Mesothelial cell of epicardium (in vitro differentiated cells): ENCODE data around the gene GPR84. TPM values are rescaled to one million over a fixed set of nuclear protein-coding genes. Genes with fewer than 3 reads are reported as not detected.

ENCODE experiments used
- DNase-seq, 2 experiments: peaks; one replicate each; pipeline ENCODE4 v3.0.0; 2021; ENCODE audit warnings: low spot score in 2 of 2; ENCODE audit not compliant: unreplicated experiment in 2 of 2
- H3K27ac Mint-ChIP-seq: 2 replicates; pipeline ENCODE4 v1.8.0; 2021; ENCODE audit warnings: mixed read lengths
- H3K27me3 Mint-ChIP-seq: 2 replicates; pipeline ENCODE4 v1.8.0; 2021; ENCODE audit warnings: low read depth, mixed read lengths
- H3K36me3 Mint-ChIP-seq: 2 replicates; pipeline ENCODE4 v1.8.0; 2021; ENCODE audit warnings: mixed read lengths
- H3K4me1 Mint-ChIP-seq: 2 replicates; pipeline ENCODE4 v1.8.0; 2021; ENCODE audit warnings: mixed read lengths
- H3K4me3 Mint-ChIP-seq: 2 replicates; pipeline ENCODE4 v1.8.0; 2021; ENCODE audit warnings: mild to moderate bottlenecking, moderate library complexity, mixed read lengths
- H3K9me3 Mint-ChIP-seq: 2 replicates; pipeline ENCODE4 v1.8.0; 2021; ENCODE audit warnings: mixed read lengths
- total RNA-seq: library from RNA; stranded (reverse); gene quantifications from 3 replicates; pipeline ENCODE4 v1.2.1, GENCODE V29; 2021
- TF ChIP-seq, protein P1 (sequence below): fragments of 200-600 bp; sonication (generic); IDR thresholded peaks from one replicate; pipeline ENCODE4 v1.5.0; 2021; ENCODE audit warnings: antibody characterized with exemption; ENCODE audit not compliant: unreplicated experiment

The GPR84 gene
- total RNA-seq, 1 donor from 2014 or later: 0.18 TPM

GRCh38 chr12:54337280-54337842 is 26.9 kb downstream of the GPR84 start:
- Mint-ChIP-seq H3K4me3 (no peak overlapping the region), H3K9me3 (no peaks in the 10 kb centered on the region), H3K4me1 (peaks cover 56% of the 10 kb centered on the region), H3K27me3 (no peaks in the 10 kb centered on the region), H3K36me3 (peaks cover 12% of the 10 kb centered on the region), H3K27ac (peak overlapping the region; percentile 92)
- DNase-seq: no peak
- TF ChIP-seq, protein P1, sequence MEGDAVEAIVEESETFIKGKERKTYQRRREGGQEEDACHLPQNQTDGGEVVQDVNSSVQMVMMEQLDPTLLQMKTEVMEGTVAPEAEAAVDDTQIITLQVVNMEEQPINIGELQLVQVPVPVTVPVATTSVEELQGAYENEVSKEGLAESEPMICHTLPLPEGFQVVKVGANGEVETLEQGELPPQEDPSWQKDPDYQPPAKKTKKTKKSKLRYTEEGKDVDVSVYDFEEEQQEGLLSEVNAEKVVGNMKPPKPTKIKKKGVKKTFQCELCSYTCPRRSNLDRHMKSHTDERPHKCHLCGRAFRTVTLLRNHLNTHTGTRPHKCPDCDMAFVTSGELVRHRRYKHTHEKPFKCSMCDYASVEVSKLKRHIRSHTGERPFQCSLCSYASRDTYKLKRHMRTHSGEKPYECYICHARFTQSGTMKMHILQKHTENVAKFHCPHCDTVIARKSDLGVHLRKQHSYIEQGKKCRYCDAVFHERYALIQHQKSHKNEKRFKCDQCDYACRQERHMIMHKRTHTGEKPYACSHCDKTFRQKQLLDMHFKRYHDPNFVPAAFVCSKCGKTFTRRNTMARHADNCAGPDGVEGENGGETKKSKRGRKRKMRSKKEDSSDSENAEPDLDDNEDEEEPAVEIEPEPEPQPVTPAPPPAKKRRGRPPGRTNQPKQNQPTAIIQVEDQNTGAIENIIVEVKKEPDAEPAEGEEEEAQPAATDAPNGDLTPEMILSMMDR: no peak

DNA sequence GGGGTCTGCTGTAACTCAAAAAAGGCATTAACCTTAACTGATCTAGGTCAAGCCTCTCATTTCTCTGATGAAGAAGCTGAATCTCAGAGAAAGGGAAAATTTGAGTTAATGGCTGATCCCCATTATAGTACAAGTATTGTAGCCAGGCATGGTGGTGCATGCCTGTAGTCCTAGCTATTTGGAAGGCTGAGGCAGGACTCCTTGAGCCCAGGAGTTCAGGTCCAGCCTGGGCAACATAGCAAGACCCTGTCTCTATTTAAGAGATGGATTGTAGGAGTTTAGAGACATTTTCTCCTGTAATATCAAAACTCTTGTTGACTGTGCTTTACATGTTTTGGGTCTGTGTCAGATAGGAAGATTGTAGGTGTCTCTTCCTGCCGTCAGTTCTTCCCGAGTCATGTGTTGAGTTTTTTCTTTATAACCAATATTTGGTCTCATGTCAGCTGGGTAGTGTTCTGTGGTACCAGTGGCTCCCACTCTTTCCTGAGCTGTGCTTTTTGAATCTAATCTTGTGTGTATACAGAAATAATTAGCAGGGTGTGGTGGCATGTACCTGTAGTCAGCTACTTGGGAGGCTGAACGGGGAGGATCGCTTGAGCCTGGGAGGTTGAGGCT is 30.8 kb downstream of the GPR84 start:
- H3K27ac Mint-ChIP-seq: peak overlapping the region; percentile 40
- H3K4me3 Mint-ChIP-seq: no peak overlapping the region
- TF ChIP-seq, protein P1: no peak
- no peaks in the 10 kb centered on the region for H3K36me3 Mint-ChIP-seq
- peaks cover 56% of the 10 kb centered on the region for H3K4me1 Mint-ChIP-seq
- DNase-seq: no peak
- H3K27me3 Mint-ChIP-seq: no peaks in the 10 kb centered on the region
- no peaks in the 10 kb centered on the region for H3K9me3 Mint-ChIP-seq

DNA sequence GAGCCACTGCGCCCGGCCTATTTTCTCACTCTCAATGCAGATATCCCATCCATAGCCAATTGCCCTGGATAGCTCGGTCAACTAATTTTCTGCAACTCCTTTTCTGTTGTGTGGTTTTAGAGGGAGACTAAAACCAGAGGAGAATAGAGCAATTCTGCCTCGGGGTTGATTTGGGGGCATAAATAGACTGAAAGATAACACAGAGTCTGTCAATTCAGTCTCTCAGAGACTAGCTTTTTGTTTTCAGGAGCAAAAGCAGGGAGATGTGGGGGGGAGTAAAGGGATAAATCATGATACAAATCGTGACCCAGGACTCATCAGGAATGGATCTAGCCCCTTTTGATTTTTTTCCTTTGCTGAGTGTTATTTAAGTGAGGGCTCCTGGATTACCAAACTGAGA is 32.8 kb downstream of the GPR84 start:
- DNase-seq: no peak
- H3K27me3 Mint-ChIP-seq: no peaks in the 10 kb centered on the region
- peaks cover 47% of the 10 kb centered on the region for H3K4me1 Mint-ChIP-seq
- peak overlapping the region; percentile 91 for H3K27ac Mint-ChIP-seq
- TF ChIP-seq, protein P1: no peak
- H3K4me3 Mint-ChIP-seq: no peak overlapping the region
- H3K36me3 Mint-ChIP-seq: no peaks in the 10 kb centered on the region
- no peaks in the 10 kb centered on the region for H3K9me3 Mint-ChIP-seq

DNA sequence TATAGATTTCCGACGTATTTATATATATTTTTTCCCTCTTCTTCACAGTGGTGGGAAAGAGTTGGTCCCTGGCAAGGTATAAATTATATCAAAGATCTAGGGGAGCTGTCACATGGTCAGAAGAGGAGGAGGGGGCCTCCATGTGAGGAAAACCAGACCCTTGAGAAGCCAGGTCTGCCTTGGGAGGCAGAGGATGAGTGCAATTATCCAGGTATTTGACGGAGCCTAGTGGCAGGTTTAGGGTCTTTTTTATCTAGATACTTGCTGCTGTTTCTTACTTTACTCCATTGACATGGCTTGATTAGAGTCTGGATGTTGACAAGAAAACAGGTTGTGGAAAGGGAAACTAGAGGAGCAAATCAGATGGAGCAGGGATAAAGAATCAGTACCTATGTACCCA is 33.8 kb downstream of the GPR84 start:
- no peak for DNase-seq
- no peak overlapping the region for H3K4me3 Mint-ChIP-seq
- no peaks in the 10 kb centered on the region for H3K36me3 Mint-ChIP-seq
- peak overlapping the region; percentile 91 for H3K27ac Mint-ChIP-seq
- no peaks in the 10 kb centered on the region for H3K9me3 Mint-ChIP-seq
- no peaks in the 10 kb centered on the region for H3K27me3 Mint-ChIP-seq
- TF ChIP-seq, protein P1: no peak
- peaks cover 51% of the 10 kb centered on the region for H3K4me1 Mint-ChIP-seq

GRCh38 chr12:54329759-54330158 is 34.5 kb downstream of the GPR84 start:
- Mint-ChIP-seq H3K4me1 (peaks cover 56% of the 10 kb centered on the region), H3K27me3 (no peaks in the 10 kb centered on the region), H3K27ac (peak overlapping the region; percentile 91), H3K36me3 (no peaks in the 10 kb centered on the region), H3K9me3 (no peaks in the 10 kb centered on the region), H3K4me3 (peak overlapping the region; percentile 4)
- no peak for DNase-seq
- TF ChIP-seq, protein P1: no peak
